SK-MEL-5 (cell line): ENCODE measurements around the gene NUP160. TPM values are rescaled to one million over a fixed set of nuclear protein-coding genes. Genes with fewer than 3 reads are reported as not detected.
A peak's percentile ranks its signal among the peaks of the same experiment; 100 is the strongest.
"Not testable (repeated sequence)": the region's sequence is repeated elsewhere in the genome, so short reads cannot be mapped to it uniquely, and the experiment has no call there.

Experiments used
- DNase-seq: peaks from one replicate; pipeline ENCODE4 v3.0.0-alpha.2; 2016; ENCODE audit warnings: low read depth, low spot score
- in situ Hi-C: cut with HindIII; loops from 2 replicates; pipeline ENCODE4 v1.10.0; 2016; ENCODE audit warnings: low sequenced_read_pairs, high pct_unique_total_duplicates, low pct_unique_long_range_greater_than_20kb
- total RNA-seq: library from RNA; depleted of rRNA; stranded (reverse); fragments of >200 nt; shearing (Covaris generic); gene quantifications from 2 replicates; pipeline ENCODE4 v1.2.3, GENCODE V29; 2014

Gene NUP160
- total RNA-seq, 1 experiment from 2014 or later = 33.7 TPM

GRCh38 chr11:47828284-47828683 is 19.9 kb downstream of the NUP160 start:
- in situ Hi-C loops = no loop called here
- no peak for DNase-seq

GRCh38 chr11:47822664-47823063 is 25.5 kb downstream of the NUP160 start:
- DNase-seq, in situ Hi-C loops: not testable (repeated sequence)

- DNase-seq = no peak
- in situ Hi-C loops = no loop called here
Measured at GRCh38 chr11:47819743-47820142, 28.4 kb downstream of the NUP160 start.

- DNase-seq = no peak
- in situ Hi-C loops = no loop called here
Measured at GRCh38 chr11:47800759-47801158, 47.4 kb downstream of the NUP160 start.

- in situ Hi-C loops = no loop called here
- DNase-seq = peak; percentile 30
Measured at GRCh38 chr11:47797633-47798032, 50.5 kb downstream of the NUP160 start.

GRCh38 chr11:47791774-47792430 is 56.2 kb downstream of the NUP160 start:
- in situ Hi-C loops = no loop called here
- peak; percentile 18 for DNase-seq

GRCh38 chr11:47790017-47790416 is 58.1 kb downstream of the NUP160 start:
- in situ Hi-C loops, DNase-seq: not testable (repeated sequence)

- in situ Hi-C loops = no loop called here
- DNase-seq = no peak
Measured at GRCh38 chr11:47788181-47788580, 60.0 kb downstream of the NUP160 start.

- in situ Hi-C loops = no loop called here
- DNase-seq = no peak
Measured at GRCh38 chr11:47786373-47786772, 61.8 kb downstream of the NUP160 start.

- in situ Hi-C loops = no loop called here
- DNase-seq = no peak
Measured at GRCh38 chr11:47784785-47785381, 63.3 kb downstream of the NUP160 start.

- in situ Hi-C loops = no loop called here
Measured at GRCh38 chr11:47783087-47783610, 65.0 kb downstream of the NUP160 start.

GRCh38 chr11:47778878-47779483 is 69.2 kb downstream of the NUP160 start:
- in situ Hi-C loops = no loop called here
- no peak for DNase-seq

More at GRCh38 chr11:47783087-47783610, 65.0 kb downstream of the NUP160 start:
- no peak for DNase-seq

- no peak for DNase-seq
- in situ Hi-C loops = no loop called here
Measured at GRCh38 chr11:47775240-47775869, 72.8 kb downstream of the NUP160 start.

GRCh38 chr11:47773882-47774281 is 74.3 kb downstream of the NUP160 start:
- no peak for DNase-seq
- in situ Hi-C loops = no loop called here

GRCh38 chr11:47769556-47769955 is 78.6 kb downstream of the NUP160 start:
- DNase-seq, in situ Hi-C loops: not testable (repeated sequence)

GRCh38 chr11:47768101-47768612 is 80.0 kb downstream of the NUP160 start:
- DNase-seq = peak; percentile 87
- in situ Hi-C loops = no loop called here

GRCh38 chr11:47766509-47767227 is 81.5 kb downstream of the NUP160 start:
- DNase-seq = peak; percentile 52
- in situ Hi-C loops = no loop called here
